WTC11 (cell line): ENCODE data around the gene GPN3. TPM values are rescaled to one million over a fixed set of nuclear protein-coding genes. Genes with fewer than 3 reads are reported as not detected.

ENCODE experiments used
- CREB1 ChIP-seq: sonication (generic); formaldehyde crosslinking; IDR thresholded peaks from 2 replicates; pipeline ENCODE4 v1.8.0; 2023; ENCODE audit warnings: mild to moderate bottlenecking, missing genetic modification reagents
- CREM ChIP-seq: sonication (generic); formaldehyde crosslinking; IDR thresholded peaks from 2 replicates; pipeline ENCODE4 v1.8.1; 2022; ENCODE audit warnings: mild to moderate bottlenecking, missing genetic modification reagents, moderate library complexity
- ELF4 ChIP-seq: sonication (generic); formaldehyde crosslinking; IDR thresholded peaks from 2 replicates; pipeline ENCODE4 v1.8.1; 2022; ENCODE audit warnings: low read depth, mild to moderate bottlenecking, moderate library complexity, missing genetic modification reagents
- FOXK1 ChIP-seq: sonication (generic); formaldehyde crosslinking; IDR thresholded peaks from 2 replicates; pipeline ENCODE4 v1.8.0; 2022; ENCODE audit warnings: mild to moderate bottlenecking, moderate library complexity, missing genetic modification reagents
- GTF2I ChIP-seq: fragments of 250-450 bp; sonication (Bioruptor Pico); conservative IDR thresholded peaks from 2 replicates; pipeline ENCODE4 v1.4.0; 2021; ENCODE audit warnings: mild to moderate bottlenecking
- IRF2 ChIP-seq: sonication (generic); formaldehyde crosslinking; IDR thresholded peaks from 2 replicates; pipeline ENCODE4 v1.8.0; 2022; ENCODE audit warnings: low read depth, missing genetic modification reagents, borderline replicate concordance
- JUN ChIP-seq: sonication (generic); formaldehyde crosslinking; IDR thresholded peaks from 2 replicates; pipeline ENCODE4 v1.8.0; 2023; ENCODE audit warnings: mild to moderate bottlenecking, missing genetic modification reagents
- MYBL2 ChIP-seq: sonication (generic); formaldehyde crosslinking; IDR thresholded peaks from 2 replicates; pipeline ENCODE4 v1.8.1; 2023; ENCODE audit warnings: mild to moderate bottlenecking, moderate library complexity, missing genetic modification reagents
- NR1H2 ChIP-seq: sonication (generic); formaldehyde crosslinking; IDR thresholded peaks from 2 replicates; pipeline ENCODE4 v1.9.0; 2021; ENCODE audit warnings: mild to moderate bottlenecking, moderate library complexity, missing genetic modification reagents
- RELA ChIP-seq: sonication (generic); formaldehyde crosslinking; IDR thresholded peaks from 2 replicates; pipeline ENCODE4 v1.8.1; 2022; ENCODE audit warnings: missing genetic modification reagents, mild to moderate bottlenecking, borderline replicate concordance
- SOX15 ChIP-seq: fragments of 250-450 bp; sonication (Bioruptor Pico); IDR thresholded peaks from 2 replicates; pipeline ENCODE4 v1.9.0; 2021; ENCODE audit warnings: mild to moderate bottlenecking
- ZBTB21 ChIP-seq: sonication (generic); formaldehyde crosslinking; IDR thresholded peaks from 2 replicates; pipeline ENCODE4 v1.8.1; 2023; ENCODE audit warnings: mild to moderate bottlenecking, missing genetic modification reagents, borderline replicate concordance
- ZNF138 ChIP-seq: sonication (generic); formaldehyde crosslinking; conservative IDR thresholded peaks from 2 replicates; pipeline ENCODE4 v1.8.1; 2022; ENCODE audit warnings: mild to moderate bottlenecking, moderate library complexity, missing genetic modification reagents
- ZNF232 ChIP-seq: sonication (generic); formaldehyde crosslinking; IDR thresholded peaks from 2 replicates; pipeline ENCODE4 v1.8.0; 2022; ENCODE audit warnings: mild to moderate bottlenecking, missing genetic modification reagents
- ZNF423 ChIP-seq: fragments of 250-450 bp; sonication (Bioruptor Pico); IDR thresholded peaks from 2 replicates; pipeline ENCODE4 v2.1.2; 2022; ENCODE audit warnings: mild to moderate bottlenecking, moderate library complexity
- total RNA-seq: library from RNA; stranded (reverse); gene quantifications from 3 replicates; pipeline ENCODE4 v1.2.3, GENCODE V29; 2021
- TF ChIP-seq, protein P1 (sequence below): sonication (generic); formaldehyde crosslinking; IDR thresholded peaks from 2 replicates; pipeline ENCODE4 v1.8.1; 2023; ENCODE audit warnings: mild to moderate bottlenecking, missing genetic modification reagents
- TF ChIP-seq, protein P2 (sequence below): sonication (generic); formaldehyde crosslinking; IDR thresholded peaks from 2 replicates; pipeline ENCODE4 v1.8.1; 2023; ENCODE audit warnings: mild to moderate bottlenecking, moderate library complexity, missing genetic modification reagents
- TF ChIP-seq, protein P3 (sequence below): fragments of 250-450 bp; sonication (Bioruptor Pico); IDR thresholded peaks from 2 replicates; pipeline ENCODE4 v1.9.0; 2021; ENCODE audit warnings: moderate library complexity, mild to moderate bottlenecking, inconsistent platforms, borderline replicate concordance
- TF ChIP-seq, protein P4 (sequence below): sonication (generic); formaldehyde crosslinking; IDR thresholded peaks from 2 replicates; pipeline ENCODE4 v1.8.1; 2022; ENCODE audit warnings: low read depth, missing genetic modification reagents, borderline replicate concordance
- TF ChIP-seq, protein P5 (sequence below): fragments of 250-450 bp; sonication (Bioruptor Pico); IDR thresholded peaks from 2 replicates; pipeline ENCODE4 v2.1.2; 2022; ENCODE audit warnings: mild to moderate bottlenecking, moderate library complexity
- TF ChIP-seq, protein P6 (sequence below): sonication (generic); formaldehyde crosslinking; IDR thresholded peaks from 2 replicates; pipeline ENCODE4 v1.8.0; 2022; ENCODE audit warnings: mild to moderate bottlenecking, missing genetic modification reagents
- TF ChIP-seq, protein P7 (sequence below): sonication (generic); formaldehyde crosslinking; IDR thresholded peaks from 2 replicates; pipeline ENCODE4 v1.8.1; 2023; ENCODE audit warnings: mild to moderate bottlenecking, missing genetic modification reagents, moderate library complexity
- TF ChIP-seq, protein P8 (sequence below): sonication (generic); formaldehyde crosslinking; IDR thresholded peaks from 2 replicates; pipeline ENCODE4 v1.8.0; 2022; ENCODE audit warnings: mild to moderate bottlenecking, missing genetic modification reagents
- TF ChIP-seq, protein P9 (sequence below): sonication (generic); formaldehyde crosslinking; IDR thresholded peaks from 2 replicates; pipeline ENCODE4 v1.8.1; 2023; ENCODE audit warnings: mild to moderate bottlenecking, missing genetic modification reagents, borderline replicate concordance

The GPN3 gene
- total RNA-seq, 1 experiment from 2014 or later = 46.4 TPM

DNA sequence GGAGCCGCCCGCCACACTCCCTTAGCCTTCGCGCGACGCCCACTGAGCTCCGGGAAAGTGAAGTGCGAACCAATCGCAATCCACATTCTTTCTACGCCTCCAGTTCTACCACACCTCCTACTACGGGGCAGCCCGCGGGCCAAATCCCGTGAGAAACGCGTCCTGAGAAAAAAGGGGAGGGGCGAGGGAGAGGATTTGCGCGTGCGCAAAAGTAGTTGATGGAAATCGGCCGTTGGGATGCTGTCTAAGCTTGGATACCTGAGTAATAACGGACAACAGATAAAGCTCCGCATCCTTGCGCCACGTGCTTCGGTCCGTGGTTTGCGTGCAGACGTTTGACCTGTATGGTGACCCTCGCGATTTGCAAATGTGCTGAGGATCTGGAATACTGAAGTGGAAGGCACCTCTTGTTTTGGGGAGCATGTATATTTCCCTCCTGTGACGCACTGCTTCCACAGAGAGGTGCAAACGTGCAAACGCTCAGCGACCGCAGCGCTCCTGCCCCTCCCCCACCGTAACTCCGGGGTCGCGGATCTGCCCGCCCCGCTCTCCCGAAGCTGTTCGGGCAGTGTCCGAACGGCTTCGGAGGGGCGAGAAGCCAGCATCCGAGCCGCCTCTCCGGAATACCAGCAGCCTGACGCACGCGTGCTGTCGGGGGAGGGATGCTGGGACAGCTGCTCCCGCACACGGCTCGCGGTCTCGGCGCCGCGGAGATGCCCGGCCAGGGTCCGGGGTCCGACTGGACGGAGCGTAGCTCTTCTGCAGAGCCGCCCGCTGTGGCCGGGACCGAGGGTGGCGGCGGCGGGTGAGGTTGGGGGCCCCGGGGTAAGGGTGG lies at the start of gene GPN3, which contains the start of gene FAM216A (continued):
- peak; percentile 96 for TF ChIP-seq MYBL2
- peak; percentile 12; the same call in 1 of the 2 replicates for TF ChIP-seq CREB1
- no peak for TF ChIP-seq GTF2I (CRISPR knock-in tag)
- TF ChIP-seq, protein P1, sequence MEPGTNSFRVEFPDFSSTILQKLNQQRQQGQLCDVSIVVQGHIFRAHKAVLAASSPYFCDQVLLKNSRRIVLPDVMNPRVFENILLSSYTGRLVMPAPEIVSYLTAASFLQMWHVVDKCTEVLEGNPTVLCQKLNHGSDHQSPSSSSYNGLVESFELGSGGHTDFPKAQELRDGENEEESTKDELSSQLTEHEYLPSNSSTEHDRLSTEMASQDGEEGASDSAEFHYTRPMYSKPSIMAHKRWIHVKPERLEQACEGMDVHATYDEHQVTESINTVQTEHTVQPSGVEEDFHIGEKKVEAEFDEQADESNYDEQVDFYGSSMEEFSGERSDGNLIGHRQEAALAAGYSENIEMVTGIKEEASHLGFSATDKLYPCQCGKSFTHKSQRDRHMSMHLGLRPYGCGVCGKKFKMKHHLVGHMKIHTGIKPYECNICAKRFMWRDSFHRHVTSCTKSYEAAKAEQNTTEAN (CRISPR knock-in tag) = peak; percentile 81; the same call in 1 of the 2 replicates
- TF ChIP-seq JUN (CRISPR knock-in tag) = no peak
- 0 out of 2 replicates have a peak, but pooled peaks have one; percentile 49 for TF ChIP-seq ZBTB21 (CRISPR knock-in tag)
- no peak for TF ChIP-seq SOX15 (CRISPR knock-in tag)
- TF ChIP-seq CREM (CRISPR knock-in tag) = peak; percentile 33; the same call in 1 of the 2 replicates
- TF ChIP-seq, protein P2, sequence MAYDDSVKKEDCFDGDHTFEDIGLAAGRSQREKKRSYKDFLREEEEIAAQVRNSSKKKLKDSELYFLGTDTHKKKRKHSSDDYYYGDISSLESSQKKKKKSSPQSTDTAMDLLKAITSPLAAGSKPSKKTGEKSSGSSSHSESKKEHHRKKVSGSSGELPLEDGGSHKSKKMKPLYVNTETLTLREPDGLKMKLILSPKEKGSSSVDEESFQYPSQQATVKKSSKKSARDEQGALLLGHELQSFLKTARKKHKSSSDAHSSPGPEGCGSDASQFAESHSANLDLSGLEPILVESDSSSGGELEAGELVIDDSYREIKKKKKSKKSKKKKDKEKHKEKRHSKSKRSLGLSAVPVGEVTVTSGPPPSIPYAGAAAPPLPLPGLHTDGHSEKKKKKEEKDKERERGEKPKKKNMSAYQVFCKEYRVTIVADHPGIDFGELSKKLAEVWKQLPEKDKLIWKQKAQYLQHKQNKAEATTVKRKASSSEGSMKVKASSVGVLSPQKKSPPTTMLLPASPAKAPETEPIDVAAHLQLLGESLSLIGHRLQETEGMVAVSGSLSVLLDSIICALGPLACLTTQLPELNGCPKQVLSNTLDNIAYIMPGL (CRISPR knock-in tag) = peak; percentile 13; the same call in 1 of the 2 replicates
- TF ChIP-seq, protein P3, sequence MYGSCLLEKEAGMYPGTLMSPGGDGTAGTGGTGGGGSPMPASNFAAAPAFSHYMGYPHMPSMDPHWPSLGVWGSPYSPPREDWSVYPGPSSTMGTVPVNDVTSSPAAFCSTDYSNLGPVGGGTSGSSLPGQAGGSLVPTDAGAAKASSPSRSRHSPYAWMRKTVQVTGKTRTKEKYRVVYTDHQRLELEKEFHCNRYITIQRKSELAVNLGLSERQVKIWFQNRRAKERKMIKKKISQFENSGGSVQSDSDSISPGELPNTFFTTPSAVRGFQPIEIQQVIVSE (CRISPR knock-in tag) = no peak
- TF ChIP-seq, protein P4, sequence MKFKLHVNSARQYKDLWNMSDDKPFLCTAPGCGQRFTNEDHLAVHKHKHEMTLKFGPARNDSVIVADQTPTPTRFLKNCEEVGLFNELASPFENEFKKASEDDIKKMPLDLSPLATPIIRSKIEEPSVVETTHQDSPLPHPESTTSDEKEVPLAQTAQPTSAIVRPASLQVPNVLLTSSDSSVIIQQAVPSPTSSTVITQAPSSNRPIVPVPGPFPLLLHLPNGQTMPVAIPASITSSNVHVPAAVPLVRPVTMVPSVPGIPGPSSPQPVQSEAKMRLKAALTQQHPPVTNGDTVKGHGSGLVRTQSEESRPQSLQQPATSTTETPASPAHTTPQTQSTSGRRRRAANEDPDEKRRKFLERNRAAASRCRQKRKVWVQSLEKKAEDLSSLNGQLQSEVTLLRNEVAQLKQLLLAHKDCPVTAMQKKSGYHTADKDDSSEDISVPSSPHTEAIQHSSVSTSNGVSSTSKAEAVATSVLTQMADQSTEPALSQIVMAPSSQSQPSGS (CRISPR knock-in tag) = no peak
- no peak for TF ChIP-seq ELF4 (CRISPR knock-in tag)
- TF ChIP-seq, protein P5, sequence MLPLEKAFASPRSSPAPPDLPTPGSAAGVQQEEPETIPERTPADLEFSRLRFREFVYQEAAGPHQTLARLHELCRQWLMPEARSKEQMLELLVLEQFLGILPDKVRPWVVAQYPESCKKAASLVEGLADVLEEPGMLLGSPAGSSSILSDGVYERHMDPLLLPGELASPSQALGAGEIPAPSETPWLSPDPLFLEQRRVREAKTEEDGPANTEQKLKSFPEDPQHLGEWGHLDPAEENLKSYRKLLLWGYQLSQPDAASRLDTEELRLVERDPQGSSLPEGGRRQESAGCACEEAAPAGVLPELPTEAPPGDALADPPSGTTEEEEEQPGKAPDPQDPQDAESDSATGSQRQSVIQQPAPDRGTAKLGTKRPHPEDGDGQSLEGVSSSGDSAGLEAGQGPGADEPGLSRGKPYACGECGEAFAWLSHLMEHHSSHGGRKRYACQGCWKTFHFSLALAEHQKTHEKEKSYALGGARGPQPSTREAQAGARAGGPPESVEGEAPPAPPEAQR (CRISPR knock-in tag) = no peak
- TF ChIP-seq, protein P6, sequence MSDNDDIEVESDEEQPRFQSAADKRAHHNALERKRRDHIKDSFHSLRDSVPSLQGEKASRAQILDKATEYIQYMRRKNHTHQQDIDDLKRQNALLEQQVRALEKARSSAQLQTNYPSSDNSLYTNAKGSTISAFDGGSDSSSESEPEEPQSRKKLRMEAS (CRISPR knock-in tag) = peak; percentile 77
- TF ChIP-seq FOXK1 (CRISPR knock-in tag) = peak; percentile 83
- no peak for TF ChIP-seq ZNF423 (CRISPR knock-in tag)
- peak; percentile 81; the same call in 1 of the 2 replicates for TF ChIP-seq RELA (CRISPR knock-in tag)
- TF ChIP-seq ZNF232 (CRISPR knock-in tag) = 0 out of 2 replicates have a peak, but pooled peaks have one; percentile 10
- TF ChIP-seq, protein P7, sequence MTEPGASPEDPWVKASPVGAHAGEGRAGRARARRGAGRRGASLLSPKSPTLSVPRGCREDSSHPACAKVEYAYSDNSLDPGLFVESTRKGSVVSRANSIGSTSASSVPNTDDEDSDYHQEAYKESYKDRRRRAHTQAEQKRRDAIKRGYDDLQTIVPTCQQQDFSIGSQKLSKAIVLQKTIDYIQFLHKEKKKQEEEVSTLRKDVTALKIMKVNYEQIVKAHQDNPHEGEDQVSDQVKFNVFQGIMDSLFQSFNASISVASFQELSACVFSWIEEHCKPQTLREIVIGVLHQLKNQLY (CRISPR knock-in tag) = no peak
- TF ChIP-seq IRF2 = no peak
- TF ChIP-seq, protein P8, sequence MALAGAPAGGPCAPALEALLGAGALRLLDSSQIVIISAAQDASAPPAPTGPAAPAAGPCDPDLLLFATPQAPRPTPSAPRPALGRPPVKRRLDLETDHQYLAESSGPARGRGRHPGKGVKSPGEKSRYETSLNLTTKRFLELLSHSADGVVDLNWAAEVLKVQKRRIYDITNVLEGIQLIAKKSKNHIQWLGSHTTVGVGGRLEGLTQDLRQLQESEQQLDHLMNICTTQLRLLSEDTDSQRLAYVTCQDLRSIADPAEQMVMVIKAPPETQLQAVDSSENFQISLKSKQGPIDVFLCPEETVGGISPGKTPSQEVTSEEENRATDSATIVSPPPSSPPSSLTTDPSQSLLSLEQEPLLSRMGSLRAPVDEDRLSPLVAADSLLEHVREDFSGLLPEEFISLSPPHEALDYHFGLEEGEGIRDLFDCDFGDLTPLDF (CRISPR knock-in tag) = peak; percentile 35
- TF ChIP-seq, protein P9, sequence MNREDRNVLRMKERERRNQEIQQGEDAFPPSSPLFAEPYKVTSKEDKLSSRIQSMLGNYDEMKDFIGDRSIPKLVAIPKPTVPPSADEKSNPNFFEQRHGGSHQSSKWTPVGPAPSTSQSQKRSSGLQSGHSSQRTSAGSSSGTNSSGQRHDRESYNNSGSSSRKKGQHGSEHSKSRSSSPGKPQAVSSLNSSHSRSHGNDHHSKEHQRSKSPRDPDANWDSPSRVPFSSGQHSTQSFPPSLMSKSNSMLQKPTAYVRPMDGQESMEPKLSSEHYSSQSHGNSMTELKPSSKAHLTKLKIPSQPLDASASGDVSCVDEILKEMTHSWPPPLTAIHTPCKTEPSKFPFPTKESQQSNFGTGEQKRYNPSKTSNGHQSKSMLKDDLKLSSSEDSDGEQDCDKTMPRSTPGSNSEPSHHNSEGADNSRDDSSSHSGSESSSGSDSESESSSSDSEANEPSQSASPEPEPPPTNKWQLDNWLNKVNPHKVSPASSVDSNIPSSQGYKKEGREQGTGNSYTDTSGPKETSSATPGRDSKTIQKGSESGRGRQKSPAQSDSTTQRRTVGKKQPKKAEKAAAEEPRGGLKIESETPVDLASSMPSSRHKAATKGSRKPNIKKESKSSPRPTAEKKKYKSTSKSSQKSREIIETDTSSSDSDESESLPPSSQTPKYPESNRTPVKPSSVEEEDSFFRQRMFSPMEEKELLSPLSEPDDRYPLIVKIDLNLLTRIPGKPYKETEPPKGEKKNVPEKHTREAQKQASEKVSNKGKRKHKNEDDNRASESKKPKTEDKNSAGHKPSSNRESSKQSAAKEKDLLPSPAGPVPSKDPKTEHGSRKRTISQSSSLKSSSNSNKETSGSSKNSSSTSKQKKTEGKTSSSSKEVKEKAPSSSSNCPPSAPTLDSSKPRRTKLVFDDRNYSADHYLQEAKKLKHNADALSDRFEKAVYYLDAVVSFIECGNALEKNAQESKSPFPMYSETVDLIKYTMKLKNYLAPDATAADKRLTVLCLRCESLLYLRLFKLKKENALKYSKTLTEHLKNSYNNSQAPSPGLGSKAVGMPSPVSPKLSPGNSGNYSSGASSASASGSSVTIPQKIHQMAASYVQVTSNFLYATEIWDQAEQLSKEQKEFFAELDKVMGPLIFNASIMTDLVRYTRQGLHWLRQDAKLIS (CRISPR knock-in tag) = no peak
- no peak for TF ChIP-seq ZNF138 (CRISPR knock-in tag)
- no peak for TF ChIP-seq NR1H2 (CRISPR knock-in tag)
